ENCODE data around the gene RIMKLA. TPM values are rescaled to one million over a fixed set of nuclear protein-coding genes. Genes with fewer than 3 reads are reported as not detected.

The RIMKLA gene
- total and polyA plus RNA-seq, 4 donors: 0.71 to 8.9 (median 1.4) TPM

- H3K9me3 ChIP-seq (ENCODE audit: control insufficient read depth in 4 of 4, insufficient read depth in 3 of 4, low read length in 3 of 4): peaks cover 0 to 1% (median 0%) of the 10 kb centered on the region in 4 donors
- H3K27ac ChIP-seq (ENCODE audit: low read depth in 1 of 2, low read length in 1 of 2): peak overlapping the region; percentile 95 to 97
- H3K9ac ChIP-seq (ENCODE audit: insufficient read depth in 1 of 2, low read length in 2 of 2): peak overlapping the region; percentile 29 to 83
- WGBS, 2 donors: 0 to 1% methylated on average over 33 to 58 of the region's 58 CpGs
- H3K4me3 ChIP-seq: peak overlapping the region; percentile 91
- ATAC-seq (ENCODE audit: insufficient read depth, low FRiP score) (peak; percentile 51), DNase-seq (peak; percentile 74 to 76 (median 76))
- peaks cover 3 to 32% (median 8%) of the 10 kb centered on the region in 5 donors for H3K4me1 ChIP-seq (ENCODE audit: control insufficient read depth in 5 of 5, insufficient read depth in 5 of 5, low read length in 5 of 5)
- TF ChIP-seq CTCF (IDR thresholded peaks at IDR 0.05; ENCODE audit: control extremely low read depth, extremely low read depth): no peak
- H3K27me3 ChIP-seq (ENCODE audit: control insufficient read depth in 3 of 3, insufficient read depth in 3 of 3, low read length in 2 of 3): no peaks in the 10 kb centered on the region
- H3K36me3 ChIP-seq (ENCODE audit: control insufficient read depth in 4 of 4, insufficient read depth in 4 of 4, low read length in 4 of 4): peaks cover 0 to 4% (median 0%) of the 10 kb centered on the region in 4 donors
Observed at GRCh38 chr1:42334240-42335049, 46.1 kb upstream of the RIMKLA start.

GRCh38 chr1:42335050-42335808 is 45.4 kb upstream of the RIMKLA start, which contains the start of gene FOXJ3:
TSS of gene FOXJ3 (minus strand) at chr1:42335235. CDS start at chr1:42311093, 24,142 bp downstream.
- TF ChIP-seq CTCF (IDR thresholded peaks at IDR 0.05; ENCODE audit: control extremely low read depth, extremely low read depth): no peak
- 0% methylated on average over 35 to 79 of the region's 79 CpGs for WGBS, 2 donors
- DNase-seq: peak; percentile 96 to 99 (median 97)
- H3K4me3 ChIP-seq: peak within 1 kb of the TSS; percentile 91
- peaks cover 2 to 32% (median 8%) of the 10 kb centered on the region in 5 donors for H3K4me1 ChIP-seq (ENCODE audit: control insufficient read depth in 5 of 5, insufficient read depth in 5 of 5, low read length in 5 of 5)
- peak within 1 kb of the TSS; percentile 96 to 97 for H3K27ac ChIP-seq (ENCODE audit: low read depth in 1 of 2, low read length in 1 of 2)
- H3K36me3 ChIP-seq (ENCODE audit: control insufficient read depth in 4 of 4, insufficient read depth in 4 of 4, low read length in 4 of 4): peaks cover 0 to 4% (median 0%) of the 10 kb centered on the region in 4 donors
- H3K9ac ChIP-seq (ENCODE audit: insufficient read depth in 1 of 2, low read length in 2 of 2): peak within 1 kb of the TSS; percentile 69 to 90
- peaks cover 0 to 1% (median 0%) of the 10 kb centered on the region in 4 donors for H3K9me3 ChIP-seq (ENCODE audit: control insufficient read depth in 4 of 4, insufficient read depth in 3 of 4, low read length in 3 of 4)
- ATAC-seq (ENCODE audit: insufficient read depth, low FRiP score): peak; percentile 95
- H3K27me3 ChIP-seq (ENCODE audit: control insufficient read depth in 3 of 3, insufficient read depth in 3 of 3, low read length in 2 of 3): no peaks in the 10 kb centered on the region

GRCh38 chr1:42335809-42336518 is 44.6 kb upstream of the RIMKLA start:
- peak overlapping the region; percentile 69 to 90 for H3K9ac ChIP-seq (ENCODE audit: insufficient read depth in 1 of 2, low read length in 2 of 2)
- H3K27me3 ChIP-seq (ENCODE audit: control insufficient read depth in 3 of 3, insufficient read depth in 3 of 3, low read length in 2 of 3): no peaks in the 10 kb centered on the region
- peaks cover 0 to 1% (median 0%) of the 10 kb centered on the region in 4 donors for H3K9me3 ChIP-seq (ENCODE audit: control insufficient read depth in 4 of 4, insufficient read depth in 3 of 4, low read length in 3 of 4)
- peak; percentile 53 to 79 (median 71) for DNase-seq
- peak; percentile 1 for ATAC-seq (ENCODE audit: insufficient read depth, low FRiP score)
- TF ChIP-seq CTCF (IDR thresholded peaks at IDR 0.05; ENCODE audit: control extremely low read depth, extremely low read depth): no peak
- H3K27ac ChIP-seq (ENCODE audit: low read depth in 1 of 2, low read length in 1 of 2): peak overlapping the region; percentile 96 to 97
- 11 to 13% methylated on average over 9 of the region's 9 CpGs for WGBS, 2 donors
- H3K36me3 ChIP-seq (ENCODE audit: control insufficient read depth in 4 of 4, insufficient read depth in 4 of 4, low read length in 4 of 4): peaks cover 0 to 4% (median 0%) of the 10 kb centered on the region in 4 donors
- H3K4me1 ChIP-seq (ENCODE audit: control insufficient read depth in 5 of 5, insufficient read depth in 5 of 5, low read length in 5 of 5): peaks cover 0 to 36% (median 8%) of the 10 kb centered on the region in 5 donors
- peak overlapping the region; percentile 71 for H3K4me3 ChIP-seq

Data from lung (tissue), 12 donors.